HG02759 (cell line): ENCODE results near the gene PTPRR.
"Not testable (repeated sequence)": the region's sequence is repeated elsewhere in the genome, so short reads cannot be mapped to it uniquely, and the experiment has no call there.

Experiments
- ATAC-seq: cut with Tn5 transposase; IDR thresholded peaks from one replicate; pipeline ENCODE4 v1.9.1; 2021; ENCODE audit warnings: mild to moderate bottlenecking, moderate library complexity; ENCODE audit not compliant: unreplicated experiment

PTPRR gene

GRCh38 chr12:70842942-70843341 is 77.6 kb downstream of the PTPRR start:
- ATAC-seq, result no peak

- ATAC-seq, result no peak
These were observed 78.4 kb downstream of the PTPRR start for GRCh38 chr12:70842136-70842535.

GRCh38 chr12:70840656-70841350 is 79.7 kb downstream of the PTPRR start:
- ATAC-seq, result no peak

- no peak for ATAC-seq
These were observed 81.0 kb downstream of the PTPRR start for GRCh38 chr12:70839544-70839943.

- no peak for ATAC-seq
These were observed 82.4 kb downstream of the PTPRR start for GRCh38 chr12:70838127-70838526.

GRCh38 chr12:70837026-70837425 is 83.5 kb downstream of the PTPRR start:
- ATAC-seq, result no peak

- ATAC-seq, result no peak
These were observed 84.6 kb downstream of the PTPRR start for GRCh38 chr12:70835948-70836347.

GRCh38 chr12:70831543-70831942 is 89.0 kb downstream of the PTPRR start:
- ATAC-seq, result no peak

- no peak for ATAC-seq
These were observed 90.1 kb downstream of the PTPRR start for GRCh38 chr12:70830221-70831061.

GRCh38 chr12:70829070-70829469 is 91.5 kb downstream of the PTPRR start:
- no peak for ATAC-seq

- ATAC-seq, result no peak
These were observed 92.2 kb downstream of the PTPRR start for GRCh38 chr12:70828351-70828750.

GRCh38 chr12:70826156-70826555 is 94.4 kb downstream of the PTPRR start:
- no peak for ATAC-seq

GRCh38 chr12:70824511-70824910 is 96.0 kb downstream of the PTPRR start:
- ATAC-seq, result no peak

- no peak for ATAC-seq
These were observed 97.2 kb downstream of the PTPRR start for GRCh38 chr12:70823182-70823976.

- ATAC-seq, result no peak
These were observed 98.1 kb downstream of the PTPRR start for GRCh38 chr12:70822412-70822811.

GRCh38 chr12:70815971-70816391 is 104.6 kb downstream of the PTPRR start:
- no peak for ATAC-seq

GRCh38 chr12:70815056-70815455 is 105.5 kb downstream of the PTPRR start:
- ATAC-seq, result no peak

- no peak for ATAC-seq
These were observed 107.0 kb downstream of the PTPRR start for GRCh38 chr12:70813559-70813958.

- ATAC-seq, result peak; percentile 78
These were observed 108.4 kb downstream of the PTPRR start for GRCh38 chr12:70812136-70812535.

GRCh38 chr12:70809887-70810286 is 110.7 kb downstream of the PTPRR start:
- ATAC-seq, result no peak

GRCh38 chr12:70807993-70808392 is 112.5 kb downstream of the PTPRR start:
- not testable (repeated sequence) for ATAC-seq
